DND-41 (cell line): ENCODE measurements around the gene CUBN.

Experiments
- ATAC-seq: fragments of 200-7000 bp; cut with Tn5 transposase; 3 replicates; pipeline ENCODE4 v1.9.1; 2021; ENCODE audit warnings: low read depth; ENCODE audit not compliant: insufficient read depth
- DNase-seq: peaks from one replicate; pipeline ENCODE4 v3.0.0-alpha.2; 2020
- H2AFZ ChIP-seq: 2 replicates; pipeline ENCODE4 v1.6.0; 2012; ENCODE audit warnings: low read depth, low read length
- H3K27ac ChIP-seq: 2 replicates; pipeline ENCODE4 v1.5.1; 2012; ENCODE audit warnings: low read length, inconsistent platforms
- H3K27me3 ChIP-seq: fragments of 200-600 bp; sonication (generic); 2 replicates; pipeline ENCODE4 v1.6.0; 2012; ENCODE audit warnings: low read length, mild to moderate bottlenecking, inconsistent platforms; ENCODE audit not compliant: insufficient read depth, poor library complexity
- H3K36me3 ChIP-seq: 2 replicates; pipeline ENCODE4 v1.5.1; 2012; ENCODE audit warnings: low read length, inconsistent platforms; ENCODE audit not compliant: insufficient read depth
- H3K4me1 ChIP-seq: 2 replicates; pipeline ENCODE4 v1.5.1; 2012; ENCODE audit warnings: mild to moderate bottlenecking, low read length; ENCODE audit not compliant: insufficient read depth
- H3K4me2 ChIP-seq: 2 replicates; pipeline ENCODE4 v1.6.0; 2012; ENCODE audit warnings: mild to moderate bottlenecking, moderate library complexity, low read length, inconsistent platforms; ENCODE audit not compliant: insufficient read depth
- H3K4me3 ChIP-seq, 2 experiments: fragments of 200-600 bp in 1 of 2; shearing (Covaris generic) in 1 of 2; 2 replicates each; pipeline ENCODE4 v1.5.1; 2012 to 2016; ENCODE audit warnings: inconsistent platforms in 2 of 2, low read length in 2 of 2, mild to moderate bottlenecking in 2 of 2, low read depth in 1 of 2, moderate library complexity in 1 of 2
- H3K79me2 ChIP-seq: 2 replicates; pipeline ENCODE4 v1.6.0; 2012; ENCODE audit warnings: low read length, inconsistent platforms; ENCODE audit not compliant: insufficient read depth
- H3K9ac ChIP-seq: 2 replicates; pipeline ENCODE4 v1.6.0; 2012; ENCODE audit warnings: low read depth, mild to moderate bottlenecking, inconsistent platforms, low read length, moderate library complexity
- H3K9me3 ChIP-seq: 2 replicates; pipeline ENCODE4 v1.5.1; 2012; ENCODE audit warnings: low read length, moderate library complexity, mild to moderate bottlenecking, inconsistent platforms; ENCODE audit not compliant: insufficient read depth, severe bottlenecking
- H4K20me1 ChIP-seq: 2 replicates; pipeline ENCODE4 v1.6.0; 2012; ENCODE audit warnings: low read length; ENCODE audit not compliant: insufficient read depth
- EZH2 ChIP-seq: IDR thresholded peaks from 3 replicates; pipeline ENCODE4 v1.6.1; 2012; ENCODE audit warnings: borderline replicate concordance, low read depth, mild to moderate bottlenecking, moderate library complexity, low read length, inconsistent platforms; ENCODE audit not compliant: severe bottlenecking
- TF ChIP-seq, protein P1 (sequence below): IDR thresholded peaks from 2 replicates; pipeline ENCODE4 v1.5.1; 2012; ENCODE audit warnings: borderline replicate concordance, low read length, moderate library complexity, mild to moderate bottlenecking; ENCODE audit not compliant: poor library complexity, severe bottlenecking; ENCODE audit errors: extremely low read depth

The CUBN gene

GRCh38 chr10:16901106-16901505 lies 228.5 kb downstream of the CUBN start:
- H3K4me1 ChIP-seq: peaks cover 12% of the 10 kb centered on the region
- DNase-seq (no peak), ATAC-seq (no peak)
- no peaks in the 10 kb centered on the region for H3K36me3 ChIP-seq
- no peak overlapping the region for H3K4me3 ChIP-seq
- no peak overlapping the region for H3K27ac ChIP-seq
- H3K27me3 ChIP-seq: no peaks in the 10 kb centered on the region
- no peak overlapping the region for H2AFZ ChIP-seq
- no peak overlapping the region for H3K4me2 ChIP-seq
- no peaks in the 10 kb centered on the region for H3K9me3 ChIP-seq
- no peak overlapping the region for H3K9ac ChIP-seq
- no peaks in the 10 kb centered on the region for H3K79me2 ChIP-seq
- H4K20me1 ChIP-seq: no peaks in the 10 kb centered on the region
- TF ChIP-seq, protein P1, sequence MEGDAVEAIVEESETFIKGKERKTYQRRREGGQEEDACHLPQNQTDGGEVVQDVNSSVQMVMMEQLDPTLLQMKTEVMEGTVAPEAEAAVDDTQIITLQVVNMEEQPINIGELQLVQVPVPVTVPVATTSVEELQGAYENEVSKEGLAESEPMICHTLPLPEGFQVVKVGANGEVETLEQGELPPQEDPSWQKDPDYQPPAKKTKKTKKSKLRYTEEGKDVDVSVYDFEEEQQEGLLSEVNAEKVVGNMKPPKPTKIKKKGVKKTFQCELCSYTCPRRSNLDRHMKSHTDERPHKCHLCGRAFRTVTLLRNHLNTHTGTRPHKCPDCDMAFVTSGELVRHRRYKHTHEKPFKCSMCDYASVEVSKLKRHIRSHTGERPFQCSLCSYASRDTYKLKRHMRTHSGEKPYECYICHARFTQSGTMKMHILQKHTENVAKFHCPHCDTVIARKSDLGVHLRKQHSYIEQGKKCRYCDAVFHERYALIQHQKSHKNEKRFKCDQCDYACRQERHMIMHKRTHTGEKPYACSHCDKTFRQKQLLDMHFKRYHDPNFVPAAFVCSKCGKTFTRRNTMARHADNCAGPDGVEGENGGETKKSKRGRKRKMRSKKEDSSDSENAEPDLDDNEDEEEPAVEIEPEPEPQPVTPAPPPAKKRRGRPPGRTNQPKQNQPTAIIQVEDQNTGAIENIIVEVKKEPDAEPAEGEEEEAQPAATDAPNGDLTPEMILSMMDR: no peak
- no peak for TF ChIP-seq EZH2

- no peak overlapping the region for H3K27ac ChIP-seq
- H3K4me2 ChIP-seq: no peak overlapping the region
- no peak overlapping the region for H2AFZ ChIP-seq
- no peaks in the 10 kb centered on the region for H4K20me1 ChIP-seq
- TF ChIP-seq, protein P1: no peak
- TF ChIP-seq EZH2: no peak
- H3K4me1 ChIP-seq: no peaks in the 10 kb centered on the region
- H3K79me2 ChIP-seq: no peaks in the 10 kb centered on the region
- H3K9ac ChIP-seq: no peak overlapping the region
- no peaks in the 10 kb centered on the region for H3K27me3 ChIP-seq
- H3K4me3 ChIP-seq: no peak overlapping the region
- ATAC-seq (no peak), DNase-seq (no peak)
- H3K9me3 ChIP-seq: no peaks in the 10 kb centered on the region
- no peaks in the 10 kb centered on the region for H3K36me3 ChIP-seq
Observed at GRCh38 chr10:16896993-16897392, 232.6 kb downstream of the CUBN start.

GRCh38 chr10:16894821-16895220 lies 234.8 kb downstream of the CUBN start:
- Histone ChIP-seq H3K9me3 (no peaks in the 10 kb centered on the region), H2AFZ (no peak overlapping the region), H3K79me2 (no peaks in the 10 kb centered on the region), H4K20me1 (no peaks in the 10 kb centered on the region), H3K27ac (no peak overlapping the region), H3K4me3 (no peak overlapping the region), H3K4me1 (no peaks in the 10 kb centered on the region), H3K9ac (no peak overlapping the region), H3K4me2 (no peak overlapping the region), H3K27me3 (no peaks in the 10 kb centered on the region), H3K36me3 (no peaks in the 10 kb centered on the region)
- ATAC-seq: no peak
- no peak for TF ChIP-seq EZH2
- TF ChIP-seq, protein P1: no peak
- DNase-seq: no peak

DNA sequence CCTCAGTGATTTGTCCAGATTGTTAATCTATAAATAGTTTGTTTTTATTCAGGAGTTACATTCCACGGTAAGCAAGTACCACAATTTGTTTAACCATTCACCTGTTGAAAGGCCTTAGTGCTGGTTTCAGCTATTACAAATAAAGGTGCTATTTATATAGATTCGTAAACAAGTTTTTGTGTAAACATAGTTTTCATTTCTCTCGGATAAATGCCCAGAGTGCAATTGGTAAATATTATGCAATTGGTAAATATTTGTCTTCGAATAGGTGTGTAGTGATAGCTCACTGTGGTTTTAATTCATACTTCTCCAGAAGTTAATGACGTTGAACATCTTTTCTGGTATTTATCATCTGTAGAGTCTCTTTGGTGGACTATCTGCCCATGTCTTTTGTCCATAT lies 235.9 kb downstream of the CUBN start:
- H3K36me3 ChIP-seq: no peaks in the 10 kb centered on the region
- H3K4me2 ChIP-seq: no peak overlapping the region
- TF ChIP-seq, protein P1: no peak
- no peak for TF ChIP-seq EZH2
- DNase-seq (no peak), ATAC-seq (no peak)
- H3K79me2 ChIP-seq: no peaks in the 10 kb centered on the region
- H3K27ac ChIP-seq: no peak overlapping the region
- no peak overlapping the region for H3K9ac ChIP-seq
- no peak overlapping the region for H2AFZ ChIP-seq
- H3K9me3 ChIP-seq: no peaks in the 10 kb centered on the region
- no peaks in the 10 kb centered on the region for H3K4me1 ChIP-seq
- no peaks in the 10 kb centered on the region for H3K27me3 ChIP-seq
- H3K4me3 ChIP-seq: no peak overlapping the region
- no peaks in the 10 kb centered on the region for H4K20me1 ChIP-seq
